GM20431 (cell line): ENCODE measurements around the gene PARD6G.

ENCODE experiments used
- in situ Hi-C: fragments of 300-500 bp; cut with MseI, MboI; formaldehyde crosslinking; loops from one replicate; pipeline ENCODE4 v1.15.0; 2020; ENCODE audit warnings: low sequenced_read_pairs; ENCODE audit not compliant: unreplicated experiment

Gene PARD6G

GRCh38 chr18:80157708-80158343 is 89.5 kb downstream of the PARD6G start:
- in situ Hi-C loops, result no loop called here

GRCh38 chr18:80154293-80154692 is 93.0 kb downstream of the PARD6G start:
- in situ Hi-C loops, result no loop called here

- in situ Hi-C loops, result no loop called here
Measured at GRCh38 chr18:80149667-80150066, 97.6 kb downstream of the PARD6G start.

GRCh38 chr18:80148326-80149199 is 98.8 kb downstream of the PARD6G start:
- in situ Hi-C loops, result no loop called here

GRCh38 chr18:80147418-80148325 is 99.6 kb downstream of the PARD6G start:
- in situ Hi-C loops, result no loop called here

GRCh38 chr18:80147037-80147417 is 100.3 kb downstream of the PARD6G start:
- in situ Hi-C loops, result no loop called here

GRCh38 chr18:80145196-80145804 is 102.0 kb downstream of the PARD6G start:
- in situ Hi-C loops, result no loop called here

GRCh38 chr18:80143881-80144280 is 103.4 kb downstream of the PARD6G start:
- in situ Hi-C loops, result no loop called here

- in situ Hi-C loops, result no loop called here
Measured at GRCh38 chr18:80140455-80140985, 106.8 kb downstream of the PARD6G start.

- in situ Hi-C loops, result no loop called here
Measured at GRCh38 chr18:80137976-80138375, 109.3 kb downstream of the PARD6G start.

- in situ Hi-C loops, result no loop called here
Measured at GRCh38 chr18:80137137-80137536, 110.2 kb downstream of the PARD6G start.

- in situ Hi-C loops, result no loop called here
Measured at GRCh38 chr18:80136679-80137078, 110.6 kb downstream of the PARD6G start.

GRCh38 chr18:80135136-80135535 is 112.2 kb downstream of the PARD6G start:
- in situ Hi-C loops, result no loop called here

GRCh38 chr18:80133124-80133523 is 114.2 kb downstream of the PARD6G start:
- in situ Hi-C loops, result no loop called here

- in situ Hi-C loops, result no loop called here
Measured at GRCh38 chr18:80132180-80132812, 115.0 kb downstream of the PARD6G start.

- in situ Hi-C loops, result no loop called here
Measured at GRCh38 chr18:80130555-80130954, 116.8 kb downstream of the PARD6G start.

- in situ Hi-C loops, result no loop called here
Measured at GRCh38 chr18:80129672-80130367, 117.5 kb downstream of the PARD6G start.

- in situ Hi-C loops, result no loop called here
Measured at GRCh38 chr18:80127635-80128034, 119.7 kb downstream of the PARD6G start.

- in situ Hi-C loops, result no loop called here
Measured at GRCh38 chr18:80126797-80127196, 120.5 kb downstream of the PARD6G start.
